Astrocyte (in vitro differentiated cells and primary cell): ENCODE measurements around the gene ATP13A2.

Experiments
- CTCF ChIP-seq: IDR thresholded peaks from 2 replicates; pipeline ENCODE4 v1.5.1; 2011; ENCODE audit warnings: low read depth, mild to moderate bottlenecking, inconsistent platforms, low read length, moderate library complexity; ENCODE audit not compliant: insufficient read depth
- EZH2 ChIP-seq: IDR thresholded peaks from 2 replicates; pipeline ENCODE4 v1.6.1; 2012; ENCODE audit warnings: mild to moderate bottlenecking, low read length, inconsistent platforms; ENCODE audit not compliant: insufficient read depth

- TF ChIP-seq CTCF, result no peak
- no peak for TF ChIP-seq EZH2
These were observed 16.2 kb upstream of the ATP13A2 start for GRCh38 chr1:17027900-17028299.
